ENCODE data around the gene NYAP1. TPM values are rescaled to one million over a fixed set of nuclear protein-coding genes. Genes with fewer than 3 reads are reported as not detected.

NYAP1 gene
- total RNA-seq, 3 donors from 2014 or later: 0.48 to 0.66 (median 0.59) TPM

DNA sequence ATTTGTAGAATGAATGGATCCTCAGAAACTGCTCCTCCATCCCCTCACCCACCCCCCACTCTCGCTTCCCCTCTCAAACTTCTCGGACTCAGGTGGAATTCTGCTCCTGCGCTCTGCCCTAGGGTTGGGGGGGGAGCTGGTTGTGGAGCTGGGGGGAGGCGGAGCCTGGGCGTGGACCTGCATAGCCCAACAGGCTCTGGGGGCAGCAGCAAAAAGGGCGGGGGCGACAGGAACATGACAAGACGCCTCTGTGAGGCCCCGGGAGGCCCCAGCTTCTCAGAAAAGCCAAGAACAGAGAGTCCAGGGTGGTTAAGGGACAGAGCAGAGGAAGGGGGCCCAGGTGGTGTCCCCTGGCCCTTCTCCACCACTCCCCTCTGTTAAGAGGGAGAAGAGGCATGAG is 8.2 kb upstream of the NYAP1 start:
- H3K27ac ChIP-seq: peak overlapping the region; percentile 94 to 95
- peaks cover 8 to 14% of the 10 kb centered on the region in 2 donors for H3K4me1 ChIP-seq
- DNase-seq (ENCODE audit: low spot score in 2 of 2): peak in 1 of 2 donors; percentile 55

DNA sequence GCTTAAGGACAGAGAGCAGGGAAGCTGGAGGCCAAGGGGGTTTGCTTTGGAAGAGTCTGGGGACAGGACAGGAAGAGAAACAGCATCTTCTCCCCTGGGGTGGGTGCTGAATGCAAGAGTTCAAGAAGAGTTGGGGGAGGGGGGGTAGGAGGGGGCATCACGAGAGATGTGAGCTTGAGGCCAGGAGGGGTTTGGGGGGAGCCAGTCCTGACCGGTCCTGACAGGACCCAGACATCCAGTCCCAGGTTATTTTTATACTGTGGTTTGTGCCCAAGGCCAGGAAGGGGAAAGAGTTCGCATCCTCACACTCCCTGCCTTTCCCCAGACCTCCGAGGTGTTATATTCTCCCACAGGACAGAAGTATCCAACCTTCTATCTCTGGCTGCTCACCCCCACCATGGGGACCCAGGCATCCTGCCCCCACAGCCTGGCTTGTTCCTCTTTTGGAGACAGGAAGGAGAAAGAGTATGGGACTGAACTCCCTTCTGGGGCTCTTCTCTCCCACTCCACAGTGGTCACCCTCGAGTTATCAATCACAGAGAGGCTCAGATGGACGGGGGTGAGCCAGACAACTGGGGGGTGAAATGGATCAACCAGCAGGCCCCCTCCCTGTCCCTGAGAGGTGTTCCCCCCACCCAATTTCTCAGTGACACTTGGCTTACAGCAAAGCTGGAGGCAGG is 7.5 kb upstream of the NYAP1 start:
- Histone ChIP-seq H3K27ac (peak overlapping the region; percentile 94 to 95), H3K9me3 (no peaks in the 10 kb centered on the region), H3K36me3 (no peaks in the 10 kb centered on the region), H3K4me1 (peaks cover 8 to 14% of the 10 kb centered on the region in 2 donors), H3K4me3 (peak overlapping the region; percentile 94 to 96 (median 95)), H3K27me3 (no peaks in the 10 kb centered on the region)
- intact Hi-C loops (cut with DNase I; ENCODE audit: low total_unique reads): loop anchor here (5.0 kb wide), 1 partner anchor 211 kb away; no protein-coding TSS in a partner anchor
- no peak for DNase-seq (ENCODE audit: low spot score in 2 of 2)
- no peak for TF ChIP-seq POLR2AphosphoS5 (IDR thresholded peaks at IDR 0.05)
- no peak for TF ChIP-seq POLR2A (IDR thresholded peaks at IDR 0.05)

More for the DNA sequence above, 8.2 kb upstream of the NYAP1 start:
- Histone ChIP-seq H3K36me3 (no peaks in the 10 kb centered on the region), H3K27me3 (no peaks in the 10 kb centered on the region), H3K9me3 (no peaks in the 10 kb centered on the region), H3K4me3 (peak overlapping the region; percentile 94 to 96 (median 95))
- intact Hi-C loops (cut with DNase I; ENCODE audit: low total_unique reads): loop anchor here (5.0 kb wide), 1 partner anchor 212 kb away; no protein-coding TSS in a partner anchor
- no peak for TF ChIP-seq POLR2A (IDR thresholded peaks at IDR 0.05)
- TF ChIP-seq POLR2AphosphoS5 (IDR thresholded peaks at IDR 0.05): no peak
- TF ChIP-seq, protein P1, sequence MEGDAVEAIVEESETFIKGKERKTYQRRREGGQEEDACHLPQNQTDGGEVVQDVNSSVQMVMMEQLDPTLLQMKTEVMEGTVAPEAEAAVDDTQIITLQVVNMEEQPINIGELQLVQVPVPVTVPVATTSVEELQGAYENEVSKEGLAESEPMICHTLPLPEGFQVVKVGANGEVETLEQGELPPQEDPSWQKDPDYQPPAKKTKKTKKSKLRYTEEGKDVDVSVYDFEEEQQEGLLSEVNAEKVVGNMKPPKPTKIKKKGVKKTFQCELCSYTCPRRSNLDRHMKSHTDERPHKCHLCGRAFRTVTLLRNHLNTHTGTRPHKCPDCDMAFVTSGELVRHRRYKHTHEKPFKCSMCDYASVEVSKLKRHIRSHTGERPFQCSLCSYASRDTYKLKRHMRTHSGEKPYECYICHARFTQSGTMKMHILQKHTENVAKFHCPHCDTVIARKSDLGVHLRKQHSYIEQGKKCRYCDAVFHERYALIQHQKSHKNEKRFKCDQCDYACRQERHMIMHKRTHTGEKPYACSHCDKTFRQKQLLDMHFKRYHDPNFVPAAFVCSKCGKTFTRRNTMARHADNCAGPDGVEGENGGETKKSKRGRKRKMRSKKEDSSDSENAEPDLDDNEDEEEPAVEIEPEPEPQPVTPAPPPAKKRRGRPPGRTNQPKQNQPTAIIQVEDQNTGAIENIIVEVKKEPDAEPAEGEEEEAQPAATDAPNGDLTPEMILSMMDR (IDR thresholded peaks at IDR 0.05): no peak

DNA sequence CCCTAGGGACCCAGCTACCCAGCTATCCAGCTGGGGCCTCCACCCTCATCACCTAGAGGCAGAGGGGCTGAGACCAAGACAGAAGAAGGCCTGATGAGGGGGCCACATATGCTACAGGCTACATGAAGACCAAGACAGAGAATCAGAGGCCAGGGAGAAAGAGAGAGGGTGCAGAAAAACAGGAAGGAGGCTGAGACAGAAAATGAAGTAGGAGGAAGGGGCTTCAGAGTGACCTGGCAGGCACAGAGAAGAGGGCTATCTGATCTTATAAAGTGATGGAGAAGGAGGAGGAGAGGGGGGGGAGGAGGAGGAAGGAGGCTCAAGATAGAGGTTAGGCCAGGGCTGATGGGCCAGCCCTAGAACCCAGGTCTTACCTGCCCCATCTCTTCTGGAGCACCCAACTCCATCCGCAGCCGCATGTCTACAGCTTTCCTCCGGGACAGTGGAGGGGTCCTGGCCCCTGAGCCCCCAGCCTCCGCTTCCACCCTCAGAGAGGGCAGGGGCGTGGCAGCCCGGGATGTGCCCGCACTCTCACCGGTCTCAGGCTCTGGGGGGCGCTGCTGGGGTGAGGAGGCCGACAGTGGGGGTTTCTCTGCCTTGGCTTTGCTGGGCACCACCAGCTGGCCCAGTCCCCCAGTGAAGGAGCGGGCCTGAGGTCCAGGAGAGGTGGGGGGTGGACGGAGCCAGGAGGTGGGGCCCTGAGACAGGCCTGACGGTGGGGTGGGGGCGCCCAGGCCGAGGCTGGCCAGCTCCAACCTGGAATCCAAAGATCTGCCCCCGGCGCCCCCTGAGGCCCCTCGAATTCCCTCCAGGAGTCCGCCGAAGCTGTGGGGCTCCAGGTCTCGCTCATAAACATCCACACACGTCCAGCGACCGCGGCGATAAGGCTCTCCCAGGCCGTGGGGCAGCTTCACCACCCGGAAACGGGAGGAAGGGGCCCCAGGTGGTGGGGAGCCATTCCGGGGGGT is 6.5 kb upstream of the NYAP1 start:
- intact Hi-C loops (cut with DNase I; ENCODE audit: low total_unique reads): loop anchor here (5.0 kb wide), 1 partner anchor 210 kb away; no protein-coding TSS in a partner anchor
- no peaks in the 10 kb centered on the region for H3K9me3 ChIP-seq

DNA sequence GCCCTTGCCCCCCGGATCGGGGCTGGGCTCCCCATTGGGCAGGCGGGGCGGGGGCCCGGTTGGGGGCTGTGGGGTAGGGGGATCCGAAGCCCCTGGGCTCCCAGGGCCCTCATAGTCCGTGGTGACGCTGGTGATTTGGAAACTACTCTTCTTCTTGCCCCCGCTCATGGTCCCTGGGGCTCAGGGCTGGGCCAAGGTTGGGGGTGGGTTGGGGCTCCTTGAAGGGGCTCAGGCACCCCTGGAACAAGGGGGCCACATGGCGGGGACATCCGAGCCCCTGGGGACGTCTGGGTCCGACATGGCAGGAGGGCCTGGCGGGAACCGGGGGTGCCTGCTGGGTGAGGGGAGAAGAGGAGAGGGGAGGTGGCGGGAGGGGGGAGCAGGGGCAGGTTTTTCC is 5.9 kb upstream of the NYAP1 start:
- TF ChIP-seq, protein P1 (IDR thresholded peaks at IDR 0.05): no peak
- no peak for TF ChIP-seq POLR2A (IDR thresholded peaks at IDR 0.05)
- TF ChIP-seq POLR2AphosphoS5 (IDR thresholded peaks at IDR 0.05): no peak
- peak overlapping the region; percentile 94 to 95 for H3K27ac ChIP-seq
- no peak for DNase-seq (ENCODE audit: low spot score in 2 of 2)
- H3K4me1 ChIP-seq: peaks cover 11 to 14% of the 10 kb centered on the region in 2 donors
- intact Hi-C loops (cut with DNase I; ENCODE audit: low total_unique reads): loop anchor here (5.0 kb wide), 1 partner anchor 209 kb away; no protein-coding TSS in a partner anchor
- H3K27me3 ChIP-seq: no peaks in the 10 kb centered on the region
- H3K36me3 ChIP-seq: no peaks in the 10 kb centered on the region
- H3K9me3 ChIP-seq: no peaks in the 10 kb centered on the region
- peak overlapping the region; percentile 94 to 96 (median 95) for H3K4me3 ChIP-seq

More for the DNA sequence above, 6.5 kb upstream of the NYAP1 start:
- DNase-seq (ENCODE audit: low spot score in 2 of 2): no peak
- H3K36me3 ChIP-seq: no peaks in the 10 kb centered on the region
- H3K4me3 ChIP-seq: peak overlapping the region; percentile 94 to 96 (median 95)
- no peaks in the 10 kb centered on the region for H3K27me3 ChIP-seq
- peak overlapping the region; percentile 94 to 95 for H3K27ac ChIP-seq
- H3K4me1 ChIP-seq: peaks cover 8 to 14% of the 10 kb centered on the region in 2 donors
- TF ChIP-seq POLR2A (IDR thresholded peaks at IDR 0.05): no peak
- TF ChIP-seq, protein P1 (IDR thresholded peaks at IDR 0.05): peak in 1 of 3 donors; percentile 8

DNA sequence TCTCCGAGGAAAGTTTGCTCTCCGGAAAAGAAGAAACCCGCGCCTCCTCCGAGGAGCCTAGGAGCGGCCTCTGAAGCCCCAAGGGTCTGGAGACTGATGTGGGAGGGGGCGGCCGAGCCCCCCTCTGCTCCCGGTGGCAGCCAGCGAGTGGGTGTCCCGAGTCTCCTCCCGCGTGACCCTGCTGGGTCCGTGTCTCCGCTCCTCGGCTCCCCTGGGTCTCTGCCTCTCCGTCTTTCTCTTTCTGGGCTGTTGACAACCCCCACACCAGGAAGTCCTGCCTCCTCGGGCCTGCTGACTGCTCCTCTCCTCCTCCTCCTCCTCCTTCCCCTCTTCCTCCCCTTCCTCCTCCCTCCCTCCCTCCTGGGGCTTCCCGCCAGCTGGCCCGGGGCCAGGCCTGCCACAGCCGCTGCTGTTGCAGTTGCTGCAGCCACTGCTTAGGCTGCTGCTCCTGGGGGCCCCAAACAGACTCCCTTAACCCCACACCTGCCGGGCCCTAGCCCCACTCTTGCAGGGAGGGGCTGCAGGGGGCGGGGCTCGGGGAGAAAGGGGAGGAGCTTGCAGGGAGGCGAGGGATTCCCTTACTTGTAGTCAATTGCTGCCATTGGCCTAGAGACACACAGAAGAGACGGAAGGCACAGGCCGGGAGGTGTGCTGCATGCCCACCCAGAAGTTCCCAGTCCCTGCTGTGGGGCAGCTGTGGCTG is 4.6 kb upstream of the NYAP1 start, which contains the start of gene TSC22D4:
Gene TSC22D4, minus strand, starts transcription at position 257 of the 703 bp plus-strand sequence. CDS start 1,176 bp downstream, outside the sequence.
- intact Hi-C loops (cut with DNase I; ENCODE audit: low total_unique reads): loop anchor here (5.0 kb wide), 1 partner anchor 208 kb away; no protein-coding TSS in a partner anchor
- peaks cover 12% of the 10 kb centered on the region in 2 donors for H3K4me1 ChIP-seq
- DNase-seq (ENCODE audit: low spot score in 2 of 2): peak; percentile 94 to 97
- H3K27me3 ChIP-seq: no peaks in the 10 kb centered on the region
- H3K9me3 ChIP-seq: no peaks in the 10 kb centered on the region
- peak within 1 kb of the TSS; percentile 94 to 95 for H3K27ac ChIP-seq
- TF ChIP-seq POLR2AphosphoS5 (IDR thresholded peaks at IDR 0.05): peak; percentile 85 to 90 (median 88)
- TF ChIP-seq, protein P1 (IDR thresholded peaks at IDR 0.05): no peak
- peak; percentile 83 for TF ChIP-seq POLR2A (IDR thresholded peaks at IDR 0.05)
- H3K36me3 ChIP-seq: no peaks in the 10 kb centered on the region
- H3K4me3 ChIP-seq: peak within 1 kb of the TSS; percentile 94 to 96 (median 95)

Data from breast epithelium (tissue), 4 donors.